ENCODE data around the gene MYO1B.

Gene MYO1B

GRCh38 chr2:191250986-191251385 lies 5.8 kb downstream of the MYO1B start:
- in situ Hi-C loops (cut with HindIII; ENCODE audit: low sequenced_read_pairs) = no loop called here
- no peak for TF ChIP-seq CTCF (IDR thresholded peaks at IDR 0.05; ENCODE audit: low read depth, low read length)
- DNase-seq (ENCODE audit: low read depth, low spot score) = no peak
- no peak overlapping the region for H3K4me3 ChIP-seq (ENCODE audit: low read depth, low read length)

DNA sequence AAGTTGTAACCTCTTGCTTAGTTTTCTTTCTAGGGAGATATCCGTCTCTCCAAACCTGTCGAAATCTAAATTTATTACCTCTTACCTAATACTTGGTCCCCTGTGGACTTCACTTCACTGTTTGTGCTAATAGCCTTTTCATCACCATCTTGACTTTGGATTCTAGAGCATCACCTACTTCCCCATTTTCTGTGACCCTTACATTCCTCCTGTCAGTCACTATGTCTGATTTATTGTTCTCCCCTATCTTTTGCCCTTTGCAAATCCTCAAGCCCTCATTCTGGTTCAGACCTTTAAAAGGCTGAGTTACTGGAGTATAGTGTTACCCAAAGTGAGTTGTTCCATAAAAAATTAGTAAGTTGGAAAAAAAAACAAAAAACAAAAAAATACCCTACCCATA lies 7.5 kb downstream of the MYO1B start:
- in situ Hi-C loops (cut with HindIII; ENCODE audit: low sequenced_read_pairs) = no loop called here
- TF ChIP-seq CTCF (IDR thresholded peaks at IDR 0.05; ENCODE audit: low read depth, low read length) = no peak
- no peak for DNase-seq (ENCODE audit: low read depth, low spot score)
- no peak overlapping the region for H3K4me3 ChIP-seq (ENCODE audit: low read depth, low read length)

GRCh38 chr2:191253476-191253875 lies 8.3 kb downstream of the MYO1B start:
- no peak for DNase-seq (ENCODE audit: low read depth, low spot score)
- in situ Hi-C loops (cut with HindIII; ENCODE audit: low sequenced_read_pairs) = no loop called here
- no peak for TF ChIP-seq CTCF (IDR thresholded peaks at IDR 0.05; ENCODE audit: low read depth, low read length)
- no peak overlapping the region for H3K4me3 ChIP-seq (ENCODE audit: low read depth, low read length)

GRCh38 chr2:191255271-191255670 lies 10.1 kb downstream of the MYO1B start:
- H3K4me3 ChIP-seq (ENCODE audit: low read depth, low read length) = no peak overlapping the region
- no peak for TF ChIP-seq CTCF (IDR thresholded peaks at IDR 0.05; ENCODE audit: low read depth, low read length)
- in situ Hi-C loops (cut with HindIII; ENCODE audit: low sequenced_read_pairs) = no loop called here

GRCh38 chr2:191255756-191256312 lies 10.6 kb downstream of the MYO1B start:
- no peak for TF ChIP-seq CTCF (IDR thresholded peaks at IDR 0.05; ENCODE audit: low read depth, low read length)
- no peak for DNase-seq (ENCODE audit: low read depth, low spot score)
- H3K4me3 ChIP-seq (ENCODE audit: low read depth, low read length) = no peak overlapping the region
- in situ Hi-C loops (cut with HindIII; ENCODE audit: low sequenced_read_pairs) = no loop called here

More at GRCh38 chr2:191255271-191255670, 10.1 kb downstream of the MYO1B start:
- no peak for DNase-seq (ENCODE audit: low read depth, low spot score)

- no peak for DNase-seq (ENCODE audit: low read depth, low spot score)
- H3K4me3 ChIP-seq (ENCODE audit: low read depth, low read length) = no peak overlapping the region
- in situ Hi-C loops (cut with HindIII; ENCODE audit: low sequenced_read_pairs) = no loop called here
- TF ChIP-seq CTCF (IDR thresholded peaks at IDR 0.05; ENCODE audit: low read depth, low read length) = no peak
These were observed 12.7 kb downstream of the MYO1B start for GRCh38 chr2:191257934-191258333.

- no peak overlapping the region for H3K4me3 ChIP-seq (ENCODE audit: low read depth, low read length)
- DNase-seq (ENCODE audit: low read depth, low spot score) = no peak
- TF ChIP-seq CTCF (IDR thresholded peaks at IDR 0.05; ENCODE audit: low read depth, low read length) = no peak
- in situ Hi-C loops (cut with HindIII; ENCODE audit: low sequenced_read_pairs) = no loop called here
These were observed 13.8 kb downstream of the MYO1B start for GRCh38 chr2:191258996-191259395.

Data from astrocyte of the spinal cord (primary cell).